ENCODE data around the gene MYOCOS. TPM values are rescaled to one million over a fixed set of nuclear protein-coding genes. Genes with fewer than 3 reads are reported as not detected.

Gene MYOCOS
- total RNA-seq, 1 donor from 2014 or later, result not detected

- no peak for TF ChIP-seq CTCF (conservative IDR thresholded peaks at IDR 0.05; ENCODE audit: low read depth, low read length)
- H3K4me3 ChIP-seq (ENCODE audit: low read depth, low read length), result no peak overlapping the region
Measured at GRCh38 chr1:171674431-171675405, 52.7 kb downstream of the MYOCOS start.

More at GRCh38 chr1:171674431-171675405, 52.7 kb downstream of the MYOCOS start:
- no peak for DNase-seq (ENCODE audit: low read depth)

Other genes starting within 250 kb of the MYOCOS start
- 46.7 and 53.0 TPM in 2 replicates for gene PRRC2C, start 136.7 kb upstream of the MYOCOS start, total RNA-seq
- not detected in 2 replicates for gene MYOC, start 30.4 kb downstream of the MYOCOS start, total RNA-seq
- gene VAMP4, start 119.8 kb downstream of the MYOCOS start, total RNA-seq, result 3.4 and 5.8 TPM in 2 replicates
- 20.7 and 43.9 TPM in 2 replicates for gene METTL13, start 159.4 kb downstream of the MYOCOS start, total RNA-seq
- gene DNM3, start 219.3 kb downstream of the MYOCOS start, total RNA-seq, result 1.8 and 2.5 TPM in 2 replicates

Data from epithelial cell of proximal tubule (primary cell).